GM23248 (cell line): ENCODE measurements around the gene CTIF.

Experiments used
- EZH2 ChIP-seq: fragments of 200-600 bp; sonication (generic); IDR thresholded peaks from 2 replicates; pipeline ENCODE4 v1.6.1; 2018; ENCODE audit warnings: antibody characterized with exemption, mild to moderate bottlenecking; ENCODE audit not compliant: insufficient read depth, poor library complexity, severe bottlenecking
- EZH2phosphoT487 ChIP-seq: fragments of 200-600 bp; sonication (generic); IDR thresholded peaks from 2 replicates; pipeline ENCODE4 v1.6.1; 2018; ENCODE audit warnings: antibody characterized with exemption, moderate library complexity, mild to moderate bottlenecking, low read depth; ENCODE audit not compliant: insufficient read depth

DNA sequence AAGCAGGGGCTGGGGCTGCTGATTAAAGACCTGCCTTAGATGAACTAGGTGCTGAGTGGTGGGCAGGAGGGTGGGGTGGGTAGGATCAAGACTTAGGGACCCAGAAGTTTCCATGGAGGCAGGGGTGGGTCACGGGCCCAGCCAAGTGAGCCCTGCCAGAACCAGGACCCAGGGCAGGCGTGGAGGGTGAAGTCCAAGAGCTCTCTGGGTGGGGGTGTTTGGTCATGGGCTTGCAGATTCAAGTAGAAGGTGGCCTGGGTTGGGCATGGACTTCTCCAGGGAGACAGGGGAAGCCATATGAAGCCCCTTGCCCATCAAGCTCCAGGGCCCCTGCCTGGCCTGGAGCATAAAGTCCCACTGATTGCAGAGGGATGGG, 243.1 kb downstream of the CTIF start:
- TF ChIP-seq EZH2phosphoT487 = no peak
- no peak for TF ChIP-seq EZH2
